Thoracic aorta (tissue), 2 donors: ENCODE measurements around the gene CCDC141. TPM values are rescaled to one million over a fixed set of nuclear protein-coding genes. Genes with fewer than 3 reads are reported as not detected.

ENCODE experiments used
- ATAC-seq: fragments of 150-250 bp; one replicate; pipeline ENCODE4 v1.8.0; 2017; ENCODE audit warnings: low read depth; ENCODE audit not compliant: insufficient number of reproducible peaks, low FRiP score
- DNase-seq: peaks from one replicate; pipeline ENCODE4 v3.0.0-alpha.2; 2020; ENCODE audit warnings: low spot score
- H3K27ac ChIP-seq, 2 donors: fragments of 200-600 bp; sonication (generic); 1 replicate in 1 of 2; 2 replicates in 1 of 2; pipeline ENCODE4 v1.5.1; 2016; ENCODE audit warnings: mild to moderate bottlenecking in 2 of 2, moderate library complexity in 2 of 2
- H3K27me3 ChIP-seq: fragments of 200-600 bp; sonication (generic); replicated peaks from 2 replicates; pipeline ENCODE4 v1.6.0; 2016; ENCODE audit warnings: mild to moderate bottlenecking; ENCODE audit not compliant: insufficient read depth
- H3K36me3 ChIP-seq: fragments of 200-600 bp; sonication (generic); one replicate; pipeline ENCODE4 v1.5.1; 2016
- H3K4me1 ChIP-seq, 2 donors: fragments of 200-600 bp; sonication (generic); 1 replicate in 1 of 2; 2 replicates in 1 of 2; pipeline versions ENCODE4 v1.5.1 to v1.6.0; 2016; ENCODE audit warnings: low read depth in 2 of 2, mild to moderate bottlenecking in 1 of 2; ENCODE audit not compliant: control insufficient read depth in 1 of 2
- H3K4me3 ChIP-seq: fragments of 200-600 bp; sonication (generic); 2 replicates; pipeline ENCODE4 v1.5.1; 2016; ENCODE audit warnings: mild to moderate bottlenecking
- H3K9me3 ChIP-seq: fragments of 200-600 bp; sonication (generic); 2 replicates; pipeline ENCODE4 v1.5.1; 2016
- CTCF ChIP-seq: fragments of 200-600 bp; sonication (generic); IDR thresholded peaks from one replicate; pipeline ENCODE4 v1.5.1; 2019; ENCODE audit warnings: antibody characterized with exemption
- total RNA-seq, 2 donors: library from RNA; depleted of rRNA; stranded (reverse); fragments of >200 nt; gene quantifications; one replicate each; pipeline versions ENCODE4 v1.1.0 to v1.2.3, GENCODE V29; 2016

Gene CCDC141
- total RNA-seq, 2 donors from 2014 or later: 2.4 to 4.8 TPM

- no peaks in the 10 kb centered on the region for H3K27me3 ChIP-seq
- no peak for DNase-seq
- no peak overlapping the region for H3K4me3 ChIP-seq
- no peaks in the 10 kb centered on the region for H3K9me3 ChIP-seq
- no peak overlapping the region for H3K27ac ChIP-seq
- ATAC-seq: no peak
- no peaks in the 10 kb centered on the region for H3K36me3 ChIP-seq
- no peak for TF ChIP-seq CTCF
- H3K4me1 ChIP-seq: no peaks in the 10 kb centered on the region
Measured at GRCh38 chr2:178934571-178934970, 115.4 kb downstream of the CCDC141 start.

GRCh38 chr2:178933493-178933892 is 116.4 kb downstream of the CCDC141 start:
- ATAC-seq (no peak), DNase-seq (no peak)
- Histone ChIP-seq H3K9me3 (no peaks in the 10 kb centered on the region), H3K27me3 (no peaks in the 10 kb centered on the region), H3K27ac (no peak overlapping the region), H3K4me3 (no peak overlapping the region), H3K36me3 (no peaks in the 10 kb centered on the region), H3K4me1 (no peaks in the 10 kb centered on the region)
- no peak for TF ChIP-seq CTCF

- Histone ChIP-seq H3K4me3 (no peak overlapping the region), H3K27ac (no peak overlapping the region), H3K36me3 (no peaks in the 10 kb centered on the region), H3K27me3 (no peaks in the 10 kb centered on the region), H3K9me3 (no peaks in the 10 kb centered on the region), H3K4me1 (no peaks in the 10 kb centered on the region)
- no peak for DNase-seq
- no peak for ATAC-seq
- no peak for TF ChIP-seq CTCF
Measured at GRCh38 chr2:178928077-178928476, 121.9 kb downstream of the CCDC141 start.

GRCh38 chr2:178927173-178927572 is 122.8 kb downstream of the CCDC141 start:
- Histone ChIP-seq H3K9me3 (no peaks in the 10 kb centered on the region), H3K4me3 (no peak overlapping the region), H3K4me1 (no peaks in the 10 kb centered on the region), H3K27me3 (no peaks in the 10 kb centered on the region), H3K27ac (no peak overlapping the region), H3K36me3 (no peaks in the 10 kb centered on the region)
- no peak for TF ChIP-seq CTCF
- ATAC-seq: no peak
- DNase-seq: no peak

GRCh38 chr2:178924817-178925216 is 125.1 kb downstream of the CCDC141 start:
- TF ChIP-seq CTCF: no peak
- no peaks in the 10 kb centered on the region for H3K9me3 ChIP-seq
- H3K27ac ChIP-seq: no peak overlapping the region
- DNase-seq (no peak), ATAC-seq (no peak)
- H3K27me3 ChIP-seq: no peaks in the 10 kb centered on the region
- H3K36me3 ChIP-seq: no peaks in the 10 kb centered on the region
- no peak overlapping the region for H3K4me3 ChIP-seq
- H3K4me1 ChIP-seq: no peaks in the 10 kb centered on the region
